ENCODE results near the gene IDH2. TPM values are rescaled to one million over a fixed set of nuclear protein-coding genes. Genes with fewer than 3 reads are reported as not detected.

IDH2 gene
- total and polyA plus RNA-seq, 2 of the 13 experiments (the other 11 are each of a cell fraction or from before 2014, with no cell fraction given), result 121 to 145 TPM

DNA sequence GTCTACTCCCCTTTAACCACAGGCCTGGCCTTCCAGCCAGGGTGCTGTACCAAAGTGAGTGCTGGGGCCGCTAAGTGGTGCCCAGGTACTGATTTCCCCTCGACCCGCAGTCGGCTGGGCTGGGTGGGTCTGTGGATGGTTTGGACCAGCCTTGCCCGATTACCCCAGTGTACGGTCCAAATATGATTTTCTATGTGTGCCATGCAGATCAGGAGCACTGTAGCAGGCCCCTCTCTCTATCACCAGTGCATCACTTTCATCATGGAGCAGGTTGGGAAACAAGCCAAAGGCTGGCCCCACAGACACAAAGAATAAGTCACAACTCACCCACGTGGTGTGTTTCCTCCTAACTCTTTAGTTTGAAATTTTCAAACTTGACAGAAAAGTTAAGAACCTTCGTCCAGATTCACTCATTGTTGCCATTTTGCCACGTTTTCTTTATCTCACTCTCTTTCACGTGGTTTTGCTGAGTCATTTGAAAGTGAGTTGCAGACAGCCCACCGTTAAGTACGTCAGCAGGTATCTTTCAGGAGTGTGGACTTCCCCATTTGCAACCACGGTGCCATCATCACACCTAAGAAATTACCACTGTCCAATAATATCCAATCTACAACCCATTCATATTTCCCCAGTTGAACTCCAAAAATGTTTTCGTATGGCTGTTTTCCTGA lies 64.2 kb downstream of the IDH2 start:
- peak; percentile 52 for DNase-seq (ENCODE audit: low spot score)
- Histone ChIP-seq H3K9me3 (ENCODE audit: low read length) (no peaks in the 10 kb centered on the region), H4K20me1 (ENCODE audit: insufficient read depth, low read length) (peaks cover 4% of the 10 kb centered on the region; the same call in 1 of the 2 replicates), H3K79me2 (ENCODE audit: insufficient read depth, low read length) (peaks cover 25% of the 10 kb centered on the region), H3K27ac (ENCODE audit: extremely low read length, insufficient read depth, low read length) (peak overlapping the region; percentile 59), H3K9ac (ENCODE audit: insufficient read depth, low read depth, low read length) (no peak overlapping the region), H3K4me2 (ENCODE audit: low read depth, low read length) (peak overlapping the region; percentile 28; the same call in 1 of the 2 replicates), H3K36me3 (replicated peaks in 1 of 2; ENCODE audit: control insufficient read depth in 1 of 2, insufficient read depth in 2 of 2, low read length in 2 of 2) (no peaks in the 10 kb centered on the region; a peak in 2 of 5 replicates), H3K4me3 (replicated peaks in 1 of 3; ENCODE audit: insufficient read depth in 1 of 3, low read depth in 2 of 3, low read length in 3 of 3) (no peak overlapping the region), H2AFZ (ENCODE audit: low read length) (no peak overlapping the region), H3K27me3 (ENCODE audit: control insufficient read depth in 1 of 2, insufficient read depth in 2 of 2, low read length in 2 of 2) (no peaks in the 10 kb centered on the region), H3K4me1 (ENCODE audit: insufficient read depth, low read length) (peaks cover 74% of the 10 kb centered on the region)
- WGBS (ENCODE audit: low lambda C conversion rate), result 57% methylated on average over 14 of the region's 14 CpGs
- BruUV-seq (replicated peaks), result no TSS peak
- FAIRE-seq, result no peak
- in situ Hi-C loops (cut with HindIII; ENCODE audit: extremely low pct_ligation_motif_present, low pct_unique_long_range_greater_than_20kb), result no loop called here
- CTCF ChIA-PET (ENCODE audit: low intra/inter-chr PET ratio, low total read pairs), result no interaction called here
- intact Hi-C loops (cut with micrococcal nuclease; ENCODE audit: unreplicated experiment), result loop anchor here (1.0 to 5.0 kb wide), 2 partner anchors 16 to 36 kb away; partner anchors contain the start of gene ZNF710
- POLR2A ChIA-PET, result interaction anchor here (1.4 to 5.1 kb wide), 4 partner anchors 17 to 39 kb away, joined by 4 to 41 read pairs (median 4); partner anchors contain the start of gene ZNF710
- no peak; the same call in 2 of the 3 replicates for ATAC-seq
- no peak for TF ChIP-seq SMAD3 (CRISPR knock-in tag; IDR thresholded peaks at IDR 0.05)
- TF ChIP-seq, protein P1, sequence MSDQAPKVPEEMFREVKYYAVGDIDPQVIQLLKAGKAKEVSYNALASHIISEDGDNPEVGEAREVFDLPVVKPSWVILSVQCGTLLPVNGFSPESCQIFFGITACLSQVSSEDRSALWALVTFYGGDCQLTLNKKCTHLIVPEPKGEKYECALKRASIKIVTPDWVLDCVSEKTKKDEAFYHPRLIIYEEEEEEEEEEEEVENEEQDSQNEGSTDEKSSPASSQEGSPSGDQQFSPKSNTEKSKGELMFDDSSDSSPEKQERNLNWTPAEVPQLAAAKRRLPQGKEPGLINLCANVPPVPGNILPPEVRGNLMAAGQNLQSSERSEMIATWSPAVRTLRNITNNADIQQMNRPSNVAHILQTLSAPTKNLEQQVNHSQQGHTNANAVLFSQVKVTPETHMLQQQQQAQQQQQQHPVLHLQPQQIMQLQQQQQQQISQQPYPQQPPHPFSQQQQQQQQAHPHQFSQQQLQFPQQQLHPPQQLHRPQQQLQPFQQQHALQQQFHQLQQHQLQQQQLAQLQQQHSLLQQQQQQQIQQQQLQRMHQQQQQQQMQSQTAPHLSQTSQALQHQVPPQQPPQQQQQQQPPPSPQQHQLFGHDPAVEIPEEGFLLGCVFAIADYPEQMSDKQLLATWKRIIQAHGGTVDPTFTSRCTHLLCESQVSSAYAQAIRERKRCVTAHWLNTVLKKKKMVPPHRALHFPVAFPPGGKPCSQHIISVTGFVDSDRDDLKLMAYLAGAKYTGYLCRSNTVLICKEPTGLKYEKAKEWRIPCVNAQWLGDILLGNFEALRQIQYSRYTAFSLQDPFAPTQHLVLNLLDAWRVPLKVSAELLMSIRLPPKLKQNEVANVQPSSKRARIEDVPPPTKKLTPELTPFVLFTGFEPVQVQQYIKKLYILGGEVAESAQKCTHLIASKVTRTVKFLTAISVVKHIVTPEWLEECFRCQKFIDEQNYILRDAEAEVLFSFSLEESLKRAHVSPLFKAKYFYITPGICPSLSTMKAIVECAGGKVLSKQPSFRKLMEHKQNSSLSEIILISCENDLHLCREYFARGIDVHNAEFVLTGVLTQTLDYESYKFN (CRISPR knock-in tag; conservative IDR thresholded peaks at IDR 0.05), result no peak
- TF ChIP-seq ZBTB7B (CRISPR knock-in tag; IDR thresholded peaks at IDR 0.05), result no peak
- no peak for TF ChIP-seq SPEN (CRISPR knock-in tag; IDR thresholded peaks at IDR 0.05; ENCODE audit: low read depth)
- TF ChIP-seq TBX3 (IDR thresholded peaks at IDR 0.05; ENCODE audit: borderline replicate concordance), result no peak
- no peak for TF ChIP-seq ZBTB25 (CRISPR knock-in tag; IDR thresholded peaks at IDR 0.05)
- TF ChIP-seq ZBTB7A (CRISPR knock-in tag; IDR thresholded peaks at IDR 0.05), result no peak
- no peak for TF ChIP-seq SNAPC2 (CRISPR knock-in tag; IDR thresholded peaks at IDR 0.05)
- TF ChIP-seq ZNF34 (CRISPR knock-in tag; IDR thresholded peaks at IDR 0.05; ENCODE audit: borderline replicate concordance), result no peak
- TF ChIP-seq HNRNPL (IDR thresholded peaks at IDR 0.05; ENCODE audit: low read depth, low read length), result no peak
- TF ChIP-seq, protein P2, sequence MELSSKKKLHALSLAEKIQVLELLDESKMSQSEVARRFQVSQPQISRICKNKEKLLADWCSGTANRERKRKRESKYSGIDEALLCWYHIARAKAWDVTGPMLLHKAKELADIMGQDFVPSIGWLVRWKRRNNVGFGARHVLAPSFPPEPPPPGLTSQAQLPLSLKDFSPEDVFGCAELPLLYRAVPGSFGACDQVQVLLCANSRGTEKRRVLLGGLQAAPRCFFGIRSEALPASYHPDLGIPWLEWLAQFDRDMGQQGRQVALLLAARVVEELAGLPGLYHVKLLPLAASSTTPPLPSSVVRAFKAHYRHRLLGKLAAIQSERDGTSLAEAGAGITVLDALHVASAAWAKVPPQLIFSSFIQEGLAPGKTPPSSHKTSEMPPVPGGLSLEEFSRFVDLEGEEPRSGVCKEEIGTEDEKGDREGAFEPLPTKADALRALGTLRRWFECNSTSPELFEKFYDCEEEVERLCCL (CRISPR knock-in tag; IDR thresholded peaks at IDR 0.05; ENCODE audit: borderline replicate concordance), result no peak
- no peak for TF ChIP-seq ZNF367 (CRISPR knock-in tag; IDR thresholded peaks at IDR 0.05; ENCODE audit: borderline replicate concordance)
- TF ChIP-seq, protein P3, sequence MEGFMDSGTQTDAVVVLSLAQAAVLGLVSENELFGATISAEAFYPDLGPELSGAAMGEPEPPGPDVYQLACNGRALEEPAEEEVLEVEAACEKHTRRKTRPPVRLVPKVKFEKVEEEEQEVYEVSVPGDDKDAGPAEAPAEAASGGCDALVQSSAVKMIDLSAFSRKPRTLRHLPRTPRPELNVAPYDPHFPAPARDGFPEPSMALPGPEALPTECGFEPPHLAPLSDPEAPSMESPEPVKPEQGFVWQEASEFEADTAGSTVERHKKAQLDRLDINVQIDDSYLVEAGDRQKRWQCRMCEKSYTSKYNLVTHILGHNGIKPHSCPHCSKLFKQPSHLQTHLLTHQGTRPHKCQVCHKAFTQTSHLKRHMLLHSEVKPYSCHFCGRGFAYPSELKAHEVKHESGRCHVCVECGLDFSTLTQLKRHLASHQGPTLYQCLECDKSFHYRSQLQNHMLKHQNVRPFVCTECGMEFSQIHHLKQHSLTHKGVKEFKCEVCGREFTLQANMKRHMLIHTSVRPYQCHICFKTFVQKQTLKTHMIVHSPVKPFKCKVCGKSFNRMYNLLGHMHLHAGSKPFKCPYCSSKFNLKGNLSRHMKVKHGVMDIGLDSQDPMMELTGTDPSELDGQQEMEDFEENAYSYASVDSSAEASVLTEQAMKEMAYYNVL (CRISPR knock-in tag; IDR thresholded peaks at IDR 0.05; ENCODE audit: borderline replicate concordance), result no peak
- no peak for TF ChIP-seq SATB2 (CRISPR knock-in tag; IDR thresholded peaks at IDR 0.05)
- no peak for TF ChIP-seq ZSCAN22 (CRISPR knock-in tag; IDR thresholded peaks at IDR 0.05)
